NOMO-1 (cell line): ENCODE measurements around the gene MDFIC.
A peak's percentile ranks its signal among the peaks of the same experiment; 100 is the strongest.

ENCODE experiments used
- DNase-seq, 2 experiments: peaks; one replicate each; lab custom pipeline; 2025; ENCODE audit not compliant: unreplicated experiment in 2 of 2; lab: John Stamatoyannopoulos, UW

The MDFIC gene

GRCh38 chr7:115033917-115034459 is 112.1 kb downstream of the MDFIC start:
- DNase-seq, result no peak

GRCh38 chr7:115034515-115034914 is 112.6 kb downstream of the MDFIC start:
- DNase-seq, result no peak

GRCh38 chr7:115037128-115037802 is 115.4 kb downstream of the MDFIC start:
- DNase-seq, result peak in 1 of 2 experiments; percentile 0

GRCh38 chr7:115038158-115038557 is 116.3 kb downstream of the MDFIC start:
- DNase-seq, result no peak

GRCh38 chr7:115040057-115040456 is 118.2 kb downstream of the MDFIC start:
- DNase-seq, result no peak

DNA sequence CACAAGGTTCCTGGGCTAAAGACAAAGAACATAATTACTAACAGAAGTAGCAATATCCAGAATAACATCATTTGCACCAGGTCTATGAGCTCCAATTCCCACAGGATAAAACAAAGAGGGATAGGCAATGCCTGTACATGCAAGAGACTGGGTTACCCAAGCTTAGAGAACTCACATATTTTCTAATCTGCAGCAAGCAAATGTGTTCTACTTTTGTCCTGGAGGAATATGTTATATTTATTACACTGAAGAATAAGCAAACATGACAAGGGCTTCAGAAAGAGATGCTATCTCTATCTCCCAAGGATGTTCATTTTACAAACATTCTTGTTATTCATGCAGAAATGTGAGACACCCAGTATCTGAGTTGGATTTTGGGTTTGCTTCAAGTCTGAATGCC is 118.6 kb downstream of the MDFIC start:
- DNase-seq, result no peak

DNA sequence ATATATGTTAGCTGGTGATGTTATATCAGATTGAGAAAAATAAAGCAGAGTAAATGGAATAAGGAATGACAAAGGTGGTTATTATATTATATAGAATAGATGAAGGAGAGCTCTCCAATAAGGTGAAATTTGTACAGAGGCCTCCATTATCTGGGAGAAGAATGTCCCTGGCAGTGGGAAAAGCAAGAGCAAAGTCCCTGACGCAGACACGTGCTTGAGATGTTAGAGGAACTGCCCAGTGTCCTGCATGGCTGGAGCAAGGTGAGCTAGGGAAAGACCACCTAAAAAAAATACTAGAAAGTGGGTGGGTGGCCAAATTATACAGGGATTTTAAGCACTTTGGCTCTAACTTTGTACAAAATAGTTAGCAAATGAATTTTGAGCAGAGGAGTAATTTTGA is 120.7 kb downstream of the MDFIC start:
- DNase-seq, result no peak

DNA sequence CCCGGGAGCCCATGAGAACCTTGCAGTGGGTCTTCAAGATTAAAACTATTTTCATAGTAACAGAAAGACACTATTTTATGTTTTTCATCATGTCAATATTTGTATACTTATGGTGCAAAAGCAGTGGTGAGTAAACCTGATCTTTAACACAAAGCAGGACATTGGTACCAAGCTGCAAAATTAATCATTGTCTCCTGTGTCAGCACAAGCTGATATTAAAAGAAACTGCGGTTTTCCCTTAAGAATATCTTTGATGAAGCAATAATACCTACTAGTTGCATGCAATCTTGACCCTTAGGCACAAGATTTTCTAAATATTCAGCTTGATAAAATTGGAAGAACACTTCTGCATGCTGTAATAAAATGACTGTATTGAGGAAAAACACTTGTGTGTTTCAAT is 121.7 kb downstream of the MDFIC start:
- DNase-seq, result peak; percentile 1 to 37

DNA sequence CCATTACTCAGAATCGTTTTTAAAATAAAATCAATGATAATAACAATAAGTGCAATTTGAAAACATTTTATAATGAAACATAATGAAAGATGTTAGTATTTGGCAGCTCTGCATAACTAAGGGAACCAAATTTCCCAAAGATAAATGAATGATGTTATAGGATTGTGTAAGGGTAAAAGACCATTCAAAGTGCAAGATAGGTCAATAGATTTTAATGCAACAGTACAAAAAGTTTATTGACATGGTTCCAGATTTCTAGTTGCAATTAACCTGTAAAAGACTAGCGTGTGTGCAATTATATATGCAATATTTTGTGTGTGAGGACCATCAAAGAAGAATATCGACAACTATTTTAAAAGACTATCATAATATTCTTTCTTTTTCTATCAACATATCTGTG is 122.3 kb downstream of the MDFIC start:
- no peak for DNase-seq

DNA sequence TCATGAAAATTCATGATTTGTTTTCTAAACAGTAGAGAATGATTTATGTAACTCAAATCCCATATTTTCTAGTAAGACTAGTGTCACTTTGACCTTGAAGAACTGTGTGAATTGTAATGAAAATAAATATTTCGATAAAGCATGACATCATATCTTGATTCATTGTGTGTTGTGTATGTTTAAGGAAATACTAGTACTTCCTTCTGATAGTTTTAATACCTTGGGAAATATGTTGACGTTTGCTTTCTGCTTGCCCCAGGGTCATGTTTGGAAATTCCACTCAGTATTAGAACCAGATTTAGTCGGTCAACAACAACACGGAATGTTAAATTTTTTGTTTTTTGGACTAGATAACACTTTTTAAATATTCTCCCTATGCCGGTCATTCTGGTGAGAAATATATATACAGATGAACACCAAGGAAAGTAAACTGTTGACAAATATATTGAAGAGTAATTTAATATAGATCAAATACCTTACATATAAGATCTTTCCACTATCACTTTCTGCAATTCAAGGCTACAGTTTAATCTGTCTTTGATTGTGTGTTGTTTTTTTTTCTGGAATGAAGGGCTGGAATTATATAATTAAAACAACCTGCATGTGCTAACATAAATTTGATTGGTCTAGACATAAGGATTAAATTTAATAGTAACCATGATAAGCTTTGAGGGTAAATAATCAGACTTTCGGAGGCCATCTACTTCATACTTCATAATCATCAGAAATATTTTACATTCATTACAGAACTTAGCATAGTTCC is 126.2 kb downstream of the MDFIC start:
- DNase-seq, result no peak

DNA sequence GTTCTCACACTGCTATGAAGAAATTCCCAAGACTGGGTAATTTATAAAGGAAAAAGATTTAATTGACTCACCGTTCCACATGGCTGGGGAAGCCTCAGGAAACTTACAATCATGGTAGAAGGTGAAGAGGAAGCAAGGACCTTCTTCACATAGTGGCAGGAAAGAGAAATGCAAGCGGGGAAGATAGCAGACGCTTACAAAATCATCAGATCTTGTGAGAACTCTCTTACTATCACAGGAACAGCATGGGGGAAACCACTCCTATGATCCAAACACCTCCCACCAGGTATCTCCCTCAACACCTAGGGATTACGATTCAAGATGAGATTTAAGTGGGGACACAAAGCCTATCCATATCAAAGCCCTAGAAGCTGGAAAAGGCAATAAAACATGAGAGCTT is 130.8 kb downstream of the MDFIC start:
- DNase-seq, result no peak

DNA sequence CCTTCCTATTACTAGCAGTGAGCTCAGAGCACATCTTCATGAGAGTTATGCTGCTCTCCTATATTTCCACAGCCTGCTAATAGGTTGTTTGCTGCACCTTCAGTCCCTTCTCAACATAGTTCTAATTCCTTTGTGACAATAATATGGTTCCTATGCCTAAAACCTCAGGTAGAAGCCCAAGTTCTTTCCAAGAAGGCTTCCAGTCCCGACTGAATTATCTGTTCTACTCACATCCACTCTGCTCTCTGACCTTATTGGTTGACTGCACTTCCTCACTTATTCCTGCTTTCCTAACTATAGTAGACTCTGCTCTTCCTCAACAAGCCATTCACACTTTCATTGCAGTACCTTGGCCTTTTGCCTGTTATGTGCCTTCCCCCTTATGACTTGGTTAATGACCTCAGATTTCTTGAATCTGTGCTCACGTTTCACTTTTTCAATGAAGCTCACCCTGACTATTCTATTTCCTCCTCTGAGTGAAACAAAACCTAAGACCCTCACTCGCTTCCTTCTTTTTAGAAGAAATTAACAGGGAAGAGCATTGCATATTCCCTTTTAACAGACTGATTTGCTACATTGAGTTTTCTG is 132.7 kb downstream of the MDFIC start:
- DNase-seq, result no peak

- no peak for DNase-seq
These were observed 134.1 kb downstream of the MDFIC start for GRCh38 chr7:115056019-115056418.

- DNase-seq, result no peak
These were observed 136.8 kb downstream of the MDFIC start for GRCh38 chr7:115058726-115059125.

- DNase-seq, result no peak
These were observed 137.4 kb downstream of the MDFIC start for GRCh38 chr7:115059321-115059720.

GRCh38 chr7:115060095-115060870 is 138.4 kb downstream of the MDFIC start:
- DNase-seq, result peak; percentile 19 to 80

DNA sequence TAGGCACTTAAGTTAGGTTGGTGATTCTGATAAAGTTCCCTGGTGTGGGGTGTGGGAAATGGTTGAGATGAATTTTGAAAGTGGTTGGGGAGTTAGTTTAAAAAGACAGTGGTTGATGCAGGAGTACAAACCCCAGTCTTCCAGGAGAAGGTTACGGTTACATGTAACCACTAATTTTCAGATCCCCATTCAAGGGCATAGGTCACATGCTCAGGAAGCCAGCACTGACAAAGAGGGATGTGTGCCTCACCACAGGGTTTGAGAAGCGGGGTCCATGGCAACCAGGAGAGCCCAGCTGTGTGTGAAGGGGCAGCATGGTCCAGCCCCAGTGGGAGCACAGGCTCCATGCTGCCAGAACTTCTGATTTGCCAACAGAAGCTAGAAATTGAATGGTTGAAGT is 144.2 kb downstream of the MDFIC start:
- peak; percentile 12 to 16 for DNase-seq

GRCh38 chr7:115066634-115067033 is 144.7 kb downstream of the MDFIC start:
- DNase-seq, result no peak

GRCh38 chr7:115068220-115068619 is 146.3 kb downstream of the MDFIC start:
- no peak for DNase-seq
